Stimulated activated CD8-positive, alpha-beta memory T cell treated with anti-CD3 and anti-CD28 coated beads, Interleukin-12 subunit alpha, Interleukin-12 subunit beta, amount 100 ng/mL, for 24 hours (primary cell): Measurements from ENCODE around the gene NUDCD3.
"Not testable (repeated sequence)": the region's sequence is repeated elsewhere in the genome, so short reads cannot be mapped to it uniquely, and the experiment has no call there.

Experiments
- DNase-seq: peaks from one replicate; pipeline ENCODE4 v3.0.0-alpha.2; 2020; ENCODE audit errors: extremely low read depth

The NUDCD3 gene

DNA sequence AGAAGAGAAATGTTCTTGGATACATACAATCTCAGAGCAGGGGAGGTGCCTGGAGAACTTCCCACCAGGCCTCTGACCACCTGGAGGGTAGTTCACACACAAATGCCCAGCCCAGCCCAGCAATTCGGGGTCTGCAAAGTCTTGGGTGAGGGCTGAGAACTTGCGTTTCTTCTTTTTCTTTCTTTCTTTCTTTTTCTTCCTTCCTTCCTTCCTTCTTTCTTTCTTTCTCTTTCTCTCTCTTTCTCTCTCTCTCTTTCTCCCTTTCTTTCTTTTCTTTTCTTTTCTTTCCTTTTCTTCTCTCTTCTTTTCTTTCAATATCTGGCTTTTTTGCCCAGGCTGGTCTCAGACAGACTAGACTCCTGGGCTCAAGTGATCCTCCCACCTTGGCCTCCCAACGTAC, 28.3 kb upstream of the NUDCD3 start:
- no peak for DNase-seq

DNA sequence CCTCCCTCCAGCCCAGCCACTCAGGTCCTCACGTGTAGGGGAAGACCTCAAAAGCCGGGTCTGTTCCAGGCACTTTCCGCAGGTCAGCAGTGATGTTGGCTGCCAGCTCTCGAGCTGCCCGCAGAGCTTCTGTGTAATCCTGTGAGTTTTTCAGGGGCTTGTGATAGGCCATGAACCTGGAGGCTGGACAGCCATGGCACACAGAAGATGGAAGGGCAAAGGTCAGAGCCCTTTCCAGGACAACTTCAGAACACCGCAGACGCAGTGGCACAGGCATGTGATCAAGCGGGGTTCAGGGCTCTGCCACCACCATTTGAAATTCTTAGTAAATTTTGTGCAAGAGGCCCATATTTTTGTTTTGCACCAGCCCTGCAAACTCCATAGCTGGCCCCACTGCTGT, 26.7 kb upstream of the NUDCD3 start:
- no peak for DNase-seq

- no peak for DNase-seq
These were observed 25.3 kb upstream of the NUDCD3 start for GRCh38 chr7:44515590-44516268.

DNA sequence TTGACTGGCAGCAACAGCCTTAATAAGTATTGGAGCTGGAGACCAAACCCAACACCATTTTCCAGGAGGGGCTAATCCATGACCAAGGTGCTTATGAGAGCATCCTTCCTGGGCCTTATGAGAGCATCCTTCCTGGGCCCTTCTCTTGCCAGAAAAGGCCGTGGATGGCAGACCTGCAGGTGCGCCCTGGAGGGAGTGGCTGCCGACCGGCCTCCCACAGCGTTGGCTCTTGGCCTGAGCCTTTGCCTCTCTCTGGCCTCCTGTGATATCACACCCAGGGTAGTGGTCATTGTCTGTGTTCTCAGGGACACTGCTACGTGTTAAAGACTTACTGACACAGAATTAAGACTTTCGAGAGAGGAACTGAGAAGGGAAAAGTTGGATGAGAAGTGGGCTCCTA, 22.3 kb upstream of the NUDCD3 start:
- DNase-seq = no peak

DNA sequence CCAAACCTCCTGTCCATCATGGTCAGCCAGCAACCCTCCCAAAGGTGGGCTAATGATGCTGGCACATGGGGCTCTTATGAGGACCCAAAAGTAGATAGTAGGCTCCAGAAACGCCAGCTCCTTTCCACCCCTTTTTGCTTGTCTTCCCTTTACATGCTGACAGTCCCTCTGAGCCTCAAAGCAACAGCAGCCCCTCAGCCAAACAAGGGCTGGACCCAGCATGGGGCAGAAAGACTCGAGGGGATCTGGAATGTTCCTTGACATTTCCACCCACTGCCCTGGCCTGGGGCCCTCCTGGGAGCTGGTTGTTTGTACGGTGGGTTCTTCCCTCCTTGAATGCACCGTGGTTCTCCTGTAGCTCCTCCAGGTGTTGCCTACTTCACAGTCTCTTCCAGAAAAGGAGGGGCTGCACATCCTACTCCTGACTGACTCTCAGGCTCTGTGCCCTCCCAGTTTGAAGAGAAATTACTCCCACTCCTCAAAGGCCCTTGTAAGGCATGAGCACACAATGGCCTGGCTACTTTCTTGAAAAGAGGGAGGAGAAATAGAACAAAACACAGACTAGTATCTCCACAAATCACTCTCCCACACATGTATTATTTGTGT, 21.5 kb upstream of the NUDCD3 start:
- DNase-seq = no peak

DNA sequence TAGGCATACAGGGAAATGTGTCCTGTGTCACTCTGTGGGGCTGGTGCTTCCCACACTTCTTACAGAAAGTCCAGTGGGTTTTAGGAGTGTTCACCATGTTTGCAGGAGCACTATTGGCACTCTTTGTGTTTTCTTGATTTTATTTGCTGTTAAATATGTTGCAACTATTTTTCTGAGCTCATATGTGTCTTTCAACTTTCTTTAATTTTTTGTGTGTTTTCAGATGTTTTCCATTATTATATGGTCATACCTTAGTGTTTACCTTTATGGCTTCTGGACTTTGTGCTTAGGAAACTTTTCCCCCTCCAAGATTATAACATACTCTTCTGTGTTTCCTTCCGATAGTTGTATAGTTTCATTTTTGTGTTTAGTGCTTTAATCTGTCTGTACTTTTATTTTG, 20.8 kb upstream of the NUDCD3 start:
- no peak for DNase-seq

GRCh38 chr7:44508328-44509030, 18.0 kb upstream of the NUDCD3 start:
- DNase-seq = no peak

DNA sequence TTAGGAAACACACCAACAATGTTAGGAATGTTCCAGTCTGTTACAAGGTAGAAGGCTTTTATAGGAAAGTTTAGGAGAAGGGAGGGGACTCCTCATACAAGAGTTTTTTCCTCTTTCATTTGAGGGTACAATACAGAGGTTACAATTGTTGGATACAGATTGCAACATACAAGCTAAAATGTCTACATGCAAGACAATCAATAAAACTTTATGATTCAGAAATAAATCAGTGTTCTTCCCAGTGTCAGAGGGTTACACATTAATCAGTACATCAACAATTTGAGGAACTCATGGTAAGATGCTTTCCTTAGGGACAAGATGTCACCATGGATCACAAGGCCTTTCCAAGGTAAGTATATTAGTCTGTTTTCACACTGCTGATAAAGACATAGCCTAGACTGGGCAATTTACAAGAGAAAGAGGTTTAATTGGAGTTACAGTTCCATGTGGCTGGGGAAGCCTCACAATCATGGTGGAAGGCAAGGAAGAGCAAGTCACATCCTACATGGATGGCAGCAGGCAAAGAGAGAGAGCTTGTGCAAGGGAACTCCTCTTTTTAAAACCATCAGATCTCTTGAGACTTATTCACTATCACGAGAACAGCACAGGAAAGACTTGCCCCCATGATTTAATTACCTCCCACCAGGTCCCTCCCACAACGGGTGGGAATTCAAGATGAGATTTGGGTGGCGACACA, 16.3 kb upstream of the NUDCD3 start:
- not testable (repeated sequence) for DNase-seq

DNA sequence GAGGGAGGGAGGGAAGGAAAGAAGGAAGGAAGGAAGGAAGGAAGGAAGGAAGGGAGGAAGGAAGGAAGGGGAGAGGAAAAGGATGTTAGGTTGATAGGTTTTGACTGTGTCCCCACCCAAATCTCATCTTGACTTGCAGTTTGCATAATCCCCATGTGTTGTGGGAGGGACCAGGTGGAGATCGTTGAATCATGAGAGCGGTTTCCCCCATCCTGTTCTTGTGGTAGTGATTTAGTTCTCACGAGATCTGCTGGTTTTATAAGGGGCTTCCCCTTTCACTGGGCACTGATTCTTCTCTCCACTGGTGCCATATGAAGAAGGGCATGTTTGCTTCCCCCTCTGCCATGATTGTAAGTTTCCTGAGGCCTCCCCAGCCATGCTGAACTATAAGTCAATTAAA, 15.1 kb upstream of the NUDCD3 start:
- DNase-seq = no peak

DNA sequence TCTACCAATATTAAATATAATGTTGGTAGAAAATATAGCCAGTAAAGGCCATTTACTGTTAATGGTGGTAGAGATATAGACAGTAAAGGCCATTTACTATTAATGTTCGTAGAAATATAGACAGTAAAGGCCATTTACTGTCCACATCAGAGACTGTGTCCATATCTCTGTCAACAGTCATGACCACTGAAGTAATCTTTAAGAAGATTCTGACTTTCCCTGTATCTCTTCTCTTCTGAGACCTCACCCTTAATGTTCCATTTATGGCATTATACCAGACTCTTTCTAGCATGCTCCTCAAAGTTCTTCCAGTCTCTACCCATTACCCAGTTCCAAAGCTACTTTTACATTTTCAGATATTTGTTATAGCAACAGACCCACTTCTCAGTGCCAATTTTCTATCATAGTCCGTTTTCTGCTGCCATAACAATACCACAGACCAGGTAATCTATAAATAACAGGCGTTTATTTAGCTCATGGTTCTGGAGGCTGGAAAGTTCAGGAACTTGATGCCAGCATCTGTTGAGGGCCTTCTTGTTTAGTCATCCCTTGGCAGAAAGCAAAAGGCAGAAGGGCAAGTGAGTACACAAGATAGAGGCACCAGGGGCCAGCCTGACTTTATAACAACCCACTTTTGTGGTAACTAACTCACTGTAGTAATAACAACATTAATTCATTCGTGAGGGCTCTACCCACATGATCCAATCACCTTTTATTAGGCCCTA, 7.9 kb upstream of the NUDCD3 start:
- DNase-seq = no peak

DNA sequence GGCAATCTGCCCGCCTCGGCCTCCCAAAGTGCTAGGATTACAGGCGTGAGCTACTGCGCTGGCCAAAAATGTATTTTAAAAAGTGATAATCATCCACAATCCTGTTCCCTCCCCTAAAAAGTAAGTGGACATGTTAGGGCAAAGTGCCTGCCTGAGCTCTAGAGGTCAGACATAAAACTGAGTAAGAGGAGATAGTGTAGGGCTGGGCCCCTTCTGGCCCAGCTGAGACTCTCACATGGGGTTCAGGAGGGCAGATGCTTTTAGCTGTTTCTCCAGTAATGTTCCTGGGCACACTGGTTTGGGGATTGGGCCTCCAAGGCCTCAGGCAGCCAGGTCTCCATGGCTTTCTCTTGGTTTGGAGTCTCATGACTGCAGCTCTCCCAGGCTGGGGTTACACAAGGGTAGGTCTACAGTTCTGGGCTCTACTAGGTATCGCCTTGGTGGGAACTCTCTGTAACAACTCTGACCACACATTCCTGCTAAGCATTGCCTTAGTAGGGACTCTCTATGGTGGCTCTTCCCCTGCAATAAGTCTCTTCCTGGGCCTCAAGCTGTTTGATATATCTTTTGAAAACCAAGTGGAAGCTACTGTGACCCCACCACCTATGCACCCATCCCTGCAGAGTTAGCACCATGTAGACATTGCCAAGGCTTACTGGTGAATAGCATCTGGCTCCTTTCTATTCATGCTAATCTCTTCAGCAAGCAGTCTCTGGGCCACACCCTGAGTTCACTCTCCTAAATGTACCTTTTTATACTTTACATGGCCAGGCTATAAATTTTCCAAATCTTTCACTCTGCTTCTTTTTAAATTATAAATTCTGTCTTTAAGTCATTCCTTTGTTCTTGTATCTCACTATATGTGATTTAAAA, 6.9 kb upstream of the NUDCD3 start:
- no peak for DNase-seq

- no peak for DNase-seq
These were observed 5.9 kb upstream of the NUDCD3 start for GRCh38 chr7:44496385-44496784.

GRCh38 chr7:44494960-44495359, 4.5 kb upstream of the NUDCD3 start:
- DNase-seq = no peak

GRCh38 chr7:44491229-44491628, 771 bp upstream of the NUDCD3 start:
- no peak for DNase-seq

DNA sequence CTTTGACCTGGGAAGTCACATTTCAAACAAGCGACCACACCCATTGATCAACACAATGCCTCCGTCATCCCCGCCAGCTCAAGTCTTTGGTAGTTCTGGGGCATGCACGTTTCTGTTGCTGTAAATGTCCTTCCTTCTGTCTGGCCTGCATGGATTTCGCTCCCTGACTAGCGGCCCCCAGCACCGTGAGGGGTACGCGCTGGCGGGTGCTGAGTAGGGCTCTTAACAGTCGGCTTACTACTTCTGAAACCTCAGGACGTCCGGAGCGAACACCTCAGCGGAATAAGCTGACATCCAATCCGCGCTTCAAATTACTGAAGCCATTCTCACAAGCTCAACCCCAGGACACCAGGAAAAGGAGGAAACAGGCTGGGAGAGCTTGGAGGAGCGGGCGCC, 505 bp downstream of the NUDCD3 start:
- no peak for DNase-seq

DNA sequence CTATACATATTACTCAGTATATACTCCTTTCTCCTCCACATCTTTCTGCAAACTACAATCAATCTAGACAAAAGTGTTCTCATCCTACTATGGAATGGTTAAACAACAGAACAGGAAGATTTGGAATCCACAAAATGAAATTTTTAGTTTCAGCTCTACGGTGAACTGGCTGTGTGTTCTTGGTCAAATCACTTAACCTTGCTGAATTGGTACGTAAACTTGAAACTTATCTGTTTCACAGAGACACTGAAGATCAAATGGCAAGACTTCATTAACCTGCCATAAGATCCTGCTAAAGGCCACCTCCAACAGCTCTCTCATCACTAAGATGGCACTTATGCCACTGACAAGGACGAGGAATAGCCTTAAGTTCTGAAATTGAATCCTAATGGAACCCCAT, 1.5 kb downstream of the NUDCD3 start:
- DNase-seq = no peak

DNA sequence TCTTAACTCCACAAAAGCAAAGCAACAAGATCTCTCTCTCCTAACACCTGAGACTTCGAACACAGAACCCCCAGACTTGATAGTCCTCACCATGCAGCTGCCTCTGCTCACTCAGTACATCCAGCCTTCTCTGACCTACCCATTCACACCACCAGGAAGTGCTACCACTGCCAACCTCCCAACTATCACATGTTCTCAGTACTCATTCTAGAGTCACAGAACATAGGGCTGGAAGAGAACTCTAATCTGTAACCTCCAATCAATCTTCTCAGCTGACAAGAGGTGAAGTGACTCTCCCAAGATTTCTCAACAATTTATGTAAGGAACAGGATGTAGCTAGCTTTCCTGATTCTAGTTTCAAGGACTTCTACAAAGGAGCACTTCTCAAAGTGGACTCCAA, 3.8 kb downstream of the NUDCD3 start:
- DNase-seq = no peak

GRCh38 chr7:44486001-44486400, 4.5 kb downstream of the NUDCD3 start:
- no peak for DNase-seq

- DNase-seq = no peak
These were observed 5.8 kb downstream of the NUDCD3 start for GRCh38 chr7:44484482-44485313.
